GM18873 (cell line): ENCODE results near the gene PPP4R3A.
"Not testable (repeated sequence)": the region's sequence is repeated elsewhere in the genome, so short reads cannot be mapped to it uniquely, and the experiment has no call there.

Experiments
- ATAC-seq: cut with Tn5 transposase; IDR thresholded peaks from one replicate; pipeline ENCODE4 v1.9.1; 2021; ENCODE audit warnings: mild to moderate bottlenecking, moderate library complexity, moderate number of reproducible peaks; ENCODE audit not compliant: unreplicated experiment, low FRiP score

The PPP4R3A gene

DNA sequence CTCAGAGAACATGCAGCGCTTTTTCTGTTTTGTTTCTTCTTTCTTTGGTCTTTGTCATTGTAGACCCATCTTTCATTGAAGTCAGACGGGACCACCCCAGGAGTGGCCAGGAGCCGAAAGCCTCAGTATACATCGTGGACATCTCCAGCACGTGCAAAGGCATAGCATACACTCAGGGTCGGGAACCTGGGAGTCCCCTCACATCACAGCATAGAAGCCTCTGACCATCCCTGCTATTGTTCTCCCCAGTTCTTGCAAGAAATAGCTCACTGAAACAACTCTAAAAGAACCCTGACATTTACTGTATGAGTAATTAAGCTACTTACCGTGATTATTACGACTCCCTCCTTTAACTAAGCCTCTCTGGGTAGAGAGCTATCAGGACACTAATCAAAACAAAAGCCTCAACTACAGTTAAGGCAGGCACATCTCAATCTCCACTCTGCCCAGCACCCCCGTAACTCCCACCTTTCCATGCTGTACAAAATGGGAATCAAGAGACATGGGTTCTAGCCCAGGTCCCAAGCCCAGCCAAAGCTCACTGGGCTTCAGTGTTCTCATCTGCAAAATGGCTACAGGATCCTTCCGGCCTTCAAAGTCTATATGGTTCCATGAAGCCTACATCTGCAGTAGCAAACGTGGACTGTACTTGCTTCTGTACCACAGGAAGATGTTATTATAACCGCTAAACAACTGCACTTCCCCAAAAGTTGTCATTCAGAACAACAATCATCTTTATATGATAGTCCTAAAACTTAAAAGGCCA is 99.2 kb downstream of the PPP4R3A start:
- ATAC-seq, result no peak

DNA sequence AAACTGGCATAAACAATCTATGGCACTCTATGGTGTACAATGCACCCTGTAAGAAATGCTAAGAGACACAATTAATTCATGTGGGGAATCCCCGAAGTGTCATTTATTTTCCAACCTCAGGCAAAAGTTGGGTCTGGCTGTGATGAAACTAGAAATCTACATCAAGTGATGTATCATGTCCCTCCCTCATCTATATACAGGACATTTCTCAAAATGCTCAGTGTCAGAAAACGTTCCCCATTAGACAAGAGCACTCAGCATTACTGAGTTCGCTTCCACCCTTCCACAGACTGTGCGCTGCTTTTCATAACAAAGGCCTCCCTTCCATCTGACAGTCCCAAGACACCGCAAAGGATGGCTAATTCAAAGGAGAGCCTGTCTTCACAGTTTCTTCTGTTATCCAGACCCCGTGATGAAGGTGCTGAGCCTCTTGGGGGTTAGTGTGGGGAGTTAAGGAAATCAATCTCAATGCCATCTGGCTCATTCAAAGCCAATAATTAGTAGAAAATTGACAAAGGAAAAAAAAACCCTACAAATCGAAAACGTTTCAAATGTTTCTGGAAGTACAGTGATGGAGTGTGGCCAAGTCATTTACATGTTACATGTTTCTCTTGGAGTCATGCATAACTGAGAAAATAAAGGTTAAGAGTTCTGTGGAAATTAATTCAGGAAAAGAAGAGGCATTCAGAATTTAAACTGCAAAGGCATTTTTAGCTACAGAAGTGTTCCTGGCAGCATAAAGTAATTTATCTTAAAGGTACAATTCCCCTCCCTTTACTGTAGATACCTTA is 100.0 kb downstream of the PPP4R3A start:
- no peak for ATAC-seq

DNA sequence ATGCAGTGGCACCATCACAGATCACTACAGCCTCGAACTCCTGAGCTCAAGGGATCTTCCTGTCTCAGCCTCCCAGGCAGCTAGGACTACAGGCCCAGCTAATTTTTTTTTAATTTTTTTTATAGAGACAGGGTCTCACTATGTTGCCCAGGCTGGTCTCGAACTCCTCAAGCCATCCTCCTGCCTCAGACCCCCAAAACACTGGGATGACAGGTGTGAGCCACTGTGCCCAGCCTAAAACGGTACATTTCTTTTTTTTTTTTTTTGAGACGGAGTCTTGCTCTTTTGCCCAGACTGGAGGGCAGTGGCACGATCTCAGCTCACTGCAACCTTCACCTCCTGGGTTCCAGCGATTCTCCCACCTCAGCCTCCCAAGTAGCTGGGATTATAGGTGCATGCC is 100.9 kb downstream of the PPP4R3A start:
- ATAC-seq, result not testable (repeated sequence)
